ENCODE results near the gene KCTD15. TPM values are rescaled to one million over a fixed set of nuclear protein-coding genes. Genes with fewer than 3 reads are reported as not detected.

KCTD15 gene
- total RNA-seq, 1 experiment from 2014 or later, result 41.5 TPM

GRCh38 chr19:33828266-33829075 is 31.8 kb downstream of the KCTD15 start (continued):
- TF ChIP-seq ZNF671 (CRISPR knock-in tag; IDR thresholded peaks at IDR 0.05) (no peak), E2F4 (CRISPR knock-in tag; IDR thresholded peaks at IDR 0.05; ENCODE audit: borderline replicate concordance, low read depth) (no peak), ZMAT4 (CRISPR knock-in tag; IDR thresholded peaks at IDR 0.05) (no peak), USF1 (CRISPR knock-in tag; IDR thresholded peaks at IDR 0.05) (no peak), ZNF281 (CRISPR knock-in tag; IDR thresholded peaks at IDR 0.05) (no peak)

- TF ChIP-seq HMGXB4 (CRISPR knock-in tag; IDR thresholded peaks at IDR 0.05) (no peak), ZNF232 (CRISPR knock-in tag; IDR thresholded peaks at IDR 0.05) (no peak), ZNF512 (CRISPR knock-in tag; IDR thresholded peaks at IDR 0.05; ENCODE audit: borderline replicate concordance) (no peak), SP1 (CRISPR knock-in tag; conservative IDR thresholded peaks at IDR 0.05) (no peak), TP53 (CRISPR knock-in tag; IDR thresholded peaks at IDR 0.05) (no peak)
- no peak for ATAC-seq
- no peak overlapping the region for H3K27ac Mint-ChIP-seq
- H3K27me3 Mint-ChIP-seq (ENCODE audit: low read depth), result no peaks in the 10 kb centered on the region
- ChIA-PET CTCF (interaction anchor here (1.2 kb wide), 1 partner anchor 52 kb away, joined by 4 read pairs; no protein-coding TSS in a partner anchor), POLR2A (no interaction called here)
- H3K4me3 Mint-ChIP-seq, result no peak overlapping the region
- no peaks in the 10 kb centered on the region for H3K9me3 Mint-ChIP-seq
- peaks cover 9% of the 10 kb centered on the region for H3K4me1 Mint-ChIP-seq
- no peak for DNase-seq (ENCODE audit: low spot score)
- no peaks in the 10 kb centered on the region for H3K36me3 Mint-ChIP-seq
These were observed 33.6 kb downstream of the KCTD15 start for GRCh38 chr19:33830264-33830663.

GRCh38 chr19:33831825-33832224 is 35.2 kb downstream of the KCTD15 start:
- no peaks in the 10 kb centered on the region for H3K9me3 Mint-ChIP-seq
- TF ChIP-seq ETV6 (CRISPR knock-in tag; IDR thresholded peaks at IDR 0.05) (no peak), CBFB (CRISPR knock-in tag; IDR thresholded peaks at IDR 0.05; ENCODE audit: low read depth) (no peak), FOXJ3 (CRISPR knock-in tag; IDR thresholded peaks at IDR 0.05; ENCODE audit: borderline replicate concordance) (no peak), GRHL2 (CRISPR knock-in tag; IDR thresholded peaks at IDR 0.05; ENCODE audit: insufficient replicate concordance, severe bottlenecking) (no peak), SMAD4 (CRISPR knock-in tag; IDR thresholded peaks at IDR 0.05) (no peak)
- no peak for ATAC-seq
- no peak overlapping the region for H3K4me3 Mint-ChIP-seq
- ChIA-PET CTCF (interaction anchor here (1.0 to 2.0 kb wide), 3 partner anchors 54 to 289 kb away, joined by 3 to 8 read pairs (median 8); no protein-coding TSS in a partner anchor), POLR2A (no interaction called here)
- H3K27me3 Mint-ChIP-seq (ENCODE audit: low read depth), result no peaks in the 10 kb centered on the region
- no peaks in the 10 kb centered on the region for H3K36me3 Mint-ChIP-seq
- peaks cover 9% of the 10 kb centered on the region for H3K4me1 Mint-ChIP-seq
- no peak for DNase-seq (ENCODE audit: low spot score)
- no peak overlapping the region for H3K27ac Mint-ChIP-seq

Data from WTC11 (cell line).